GM11168 (cell line): ENCODE data around the gene THSD7A.

Source experiments
- in situ Hi-C: fragments of 300-500 bp; cut with MboI; formaldehyde crosslinking; loops from one replicate; pipeline ENCODE4 v1.12.0; 2022; ENCODE audit warnings: low sequenced_read_pairs; ENCODE audit not compliant: unreplicated experiment

The THSD7A gene

DNA sequence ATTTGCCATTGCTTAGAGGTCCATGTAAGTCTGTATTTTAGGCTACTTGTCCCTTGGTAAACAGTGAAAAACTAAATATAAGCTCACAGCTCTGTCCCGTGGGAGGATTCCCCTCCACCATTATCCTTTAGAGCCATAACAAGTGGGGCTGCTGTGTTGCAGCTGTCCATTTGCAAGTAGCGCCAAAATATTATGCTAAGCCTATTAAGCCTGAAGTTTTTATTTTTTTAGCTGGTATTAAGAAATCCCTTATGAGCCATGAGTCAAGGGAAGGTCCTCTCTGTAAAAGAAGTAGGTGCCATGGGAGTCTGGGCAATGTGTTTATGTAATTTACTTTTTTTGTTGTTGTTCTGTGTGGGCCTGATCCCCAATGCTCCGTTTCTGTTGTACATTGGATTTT, 183.9 kb downstream of the THSD7A start:
- in situ Hi-C loops = no loop called here

DNA sequence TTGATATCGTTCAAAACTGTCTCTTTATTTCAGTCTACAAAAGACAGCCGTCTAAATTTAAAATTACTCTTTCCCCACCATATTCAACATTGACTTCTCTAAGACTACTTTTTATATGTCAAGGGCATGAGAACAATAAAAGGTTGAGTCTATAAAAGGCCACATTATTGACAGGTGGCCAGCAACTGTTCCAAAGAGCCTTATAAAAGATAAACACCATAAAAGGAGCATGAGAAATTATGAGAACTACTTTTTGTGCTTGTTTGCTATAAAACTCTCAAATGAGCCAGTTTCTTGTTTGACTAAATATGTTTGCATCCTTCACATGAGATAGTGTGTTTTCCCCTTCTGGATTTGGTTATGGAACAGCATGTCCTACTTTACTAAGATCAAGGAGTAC, 189.2 kb downstream of the THSD7A start:
- in situ Hi-C loops = no loop called here

DNA sequence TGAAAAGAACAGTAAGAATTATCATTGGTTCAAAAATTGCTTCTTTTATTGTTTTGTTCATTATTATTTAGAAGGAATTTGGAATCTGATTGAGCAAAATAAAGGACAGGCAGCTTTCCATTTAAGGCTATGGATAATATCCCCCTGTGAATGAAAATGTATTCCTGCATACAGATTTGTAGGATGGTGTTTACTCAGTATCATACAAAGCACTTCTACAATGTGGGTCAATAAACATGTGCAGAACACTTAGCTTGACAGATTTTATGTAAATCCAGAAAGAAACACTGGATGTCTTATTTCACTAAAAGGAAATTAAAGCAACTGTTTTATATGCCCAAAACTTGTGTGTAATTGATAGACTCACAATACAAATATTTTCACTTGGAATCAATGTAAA, 189.7 kb downstream of the THSD7A start:
- in situ Hi-C loops = no loop called here

DNA sequence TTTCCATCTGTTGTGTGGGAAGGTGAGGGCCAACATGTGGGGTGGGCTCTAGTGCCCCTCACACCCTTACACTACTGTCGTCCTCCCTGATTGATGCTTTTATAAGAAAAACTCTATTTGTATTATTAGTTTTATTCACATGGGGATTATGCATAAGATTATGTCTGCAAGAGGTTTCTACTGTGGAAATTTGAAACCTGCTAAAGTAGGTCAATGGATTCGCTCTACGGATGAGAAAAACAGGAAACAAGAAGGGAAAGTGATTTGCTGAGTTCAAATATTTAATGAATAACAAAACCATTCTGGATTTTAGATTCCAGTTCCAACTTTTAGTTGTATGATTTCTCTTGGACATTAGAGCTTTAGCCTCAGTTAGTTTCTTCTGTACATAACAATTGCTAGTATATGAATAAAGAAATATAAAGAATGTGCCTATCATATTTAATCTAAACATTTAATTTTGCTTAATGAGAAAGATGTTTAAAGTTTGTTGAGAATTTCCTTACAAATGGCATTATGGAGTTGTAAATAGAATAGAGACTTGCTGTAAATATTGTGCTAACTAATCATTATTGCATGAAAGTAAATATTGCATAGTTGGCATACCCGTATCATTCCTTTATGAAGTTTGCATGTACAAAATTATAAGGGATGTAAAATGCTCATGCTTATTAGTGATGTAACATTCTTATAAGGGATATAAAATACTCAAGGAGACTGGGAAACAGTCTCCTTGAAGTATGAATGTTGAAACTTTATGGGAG, 193.8 kb downstream of the THSD7A start:
- in situ Hi-C loops = no loop called here

DNA sequence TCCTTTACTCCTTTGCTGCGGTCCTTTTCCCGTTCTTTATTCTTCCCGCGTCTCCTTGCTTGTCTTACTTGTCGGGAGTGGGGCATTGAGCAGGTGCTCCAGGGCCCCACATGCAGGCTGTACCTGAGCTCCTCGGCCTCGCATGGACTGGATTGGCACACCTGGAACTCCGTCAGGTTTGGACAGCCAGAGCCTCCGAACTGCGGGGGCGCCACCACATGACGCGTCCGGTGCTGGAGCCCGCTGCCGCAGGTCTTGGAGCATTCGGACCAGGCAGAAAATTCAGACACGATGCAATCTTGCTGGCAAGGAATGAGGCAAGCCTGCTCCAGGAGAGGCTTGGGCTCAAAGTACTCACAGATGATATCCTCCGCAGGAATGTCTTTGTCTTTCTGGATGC, 195.7 kb downstream of the THSD7A start:
- in situ Hi-C loops = no loop called here

GRCh38 chr7:11633310-11633709, 198.7 kb downstream of the THSD7A start:
- in situ Hi-C loops = no loop called here

- in situ Hi-C loops = no loop called here
Observed at GRCh38 chr7:11630355-11630754, 201.6 kb downstream of the THSD7A start.

GRCh38 chr7:11625669-11626068, 206.3 kb downstream of the THSD7A start:
- in situ Hi-C loops = no loop called here

DNA sequence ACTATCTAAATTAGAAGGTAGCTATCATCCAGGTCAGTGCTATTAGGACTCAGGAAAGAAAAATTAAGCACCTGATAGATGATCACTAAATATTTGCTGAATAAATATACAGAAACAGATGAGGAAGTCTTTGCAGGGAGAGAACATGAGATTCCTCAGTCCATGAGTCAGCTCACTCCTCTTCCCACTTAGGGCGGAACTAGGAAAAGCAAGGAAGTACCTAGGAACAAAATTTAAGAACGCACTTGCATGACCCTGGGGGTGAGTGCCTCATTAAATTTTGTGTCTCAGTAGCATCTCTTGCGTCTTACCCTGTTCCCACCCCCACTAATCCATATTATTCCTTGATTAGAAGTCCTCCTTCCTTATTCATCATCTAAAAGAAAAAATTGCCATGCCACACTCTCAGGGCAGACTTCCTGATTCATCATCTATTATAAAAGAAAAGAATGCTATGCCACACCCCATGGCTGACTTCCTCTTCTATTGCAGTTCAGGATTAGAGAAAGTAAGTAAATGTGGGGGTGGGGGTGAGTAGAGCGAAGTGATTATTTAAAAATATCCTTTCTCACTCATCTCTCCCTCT, 208.8 kb downstream of the THSD7A start:
- in situ Hi-C loops = no loop called here

DNA sequence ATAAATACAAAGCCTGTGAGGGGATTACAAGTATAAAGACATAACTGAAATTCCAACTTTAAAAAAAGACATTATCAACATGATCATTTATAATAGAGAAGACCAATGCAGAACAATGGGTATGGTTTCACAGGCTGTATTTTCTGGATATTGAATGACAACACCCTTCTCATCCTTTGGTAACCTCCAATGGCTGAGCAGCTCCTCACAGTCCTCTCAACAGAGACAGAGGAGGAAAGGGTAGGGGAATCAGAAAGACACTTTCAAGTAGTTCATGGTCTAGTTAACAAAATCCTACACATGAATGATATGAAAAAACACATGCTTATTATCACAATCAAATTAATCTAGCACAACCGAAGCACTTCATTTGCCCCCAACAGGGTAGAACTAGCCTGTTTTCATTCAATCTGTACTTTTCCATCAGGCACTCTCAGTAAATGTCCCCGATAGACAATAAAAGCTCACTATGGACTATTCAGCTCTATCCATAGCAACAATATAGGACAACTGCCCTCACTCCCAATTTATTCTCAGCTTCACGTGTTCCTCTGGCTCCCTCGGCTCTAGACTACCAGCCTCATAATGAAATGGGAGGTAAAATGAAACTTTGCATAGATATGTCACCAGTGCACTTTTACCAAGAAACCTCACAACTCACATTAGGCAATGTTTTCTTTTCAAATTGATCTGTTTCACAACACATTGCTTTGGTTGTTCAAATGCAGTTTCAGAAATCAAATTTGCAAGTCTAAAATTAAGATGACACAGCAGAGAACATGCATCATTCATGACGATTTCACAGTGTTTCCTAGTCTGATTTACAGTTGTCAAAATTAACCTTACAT, 211.4 kb downstream of the THSD7A start:
- in situ Hi-C loops = no loop called here

DNA sequence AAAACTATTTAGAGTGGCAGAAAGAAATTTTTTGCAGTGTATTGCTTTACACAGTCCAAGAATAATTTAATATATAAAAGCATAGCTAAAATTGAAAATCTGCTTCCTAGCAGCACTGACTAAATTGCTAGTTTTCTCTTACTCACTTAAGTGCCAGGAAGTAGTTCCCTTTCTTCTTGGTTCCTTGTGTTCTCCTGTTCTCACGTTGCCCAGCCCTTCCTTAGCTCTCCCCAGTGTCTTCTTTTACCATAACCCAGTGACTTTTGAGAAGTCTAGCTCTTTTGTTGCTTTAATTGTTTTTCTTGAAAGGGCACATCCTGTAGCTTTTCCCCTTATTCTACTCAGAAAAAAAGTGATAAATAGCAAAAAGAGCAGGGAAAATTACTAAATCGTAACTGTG, 215.5 kb downstream of the THSD7A start:
- in situ Hi-C loops = no loop called here

DNA sequence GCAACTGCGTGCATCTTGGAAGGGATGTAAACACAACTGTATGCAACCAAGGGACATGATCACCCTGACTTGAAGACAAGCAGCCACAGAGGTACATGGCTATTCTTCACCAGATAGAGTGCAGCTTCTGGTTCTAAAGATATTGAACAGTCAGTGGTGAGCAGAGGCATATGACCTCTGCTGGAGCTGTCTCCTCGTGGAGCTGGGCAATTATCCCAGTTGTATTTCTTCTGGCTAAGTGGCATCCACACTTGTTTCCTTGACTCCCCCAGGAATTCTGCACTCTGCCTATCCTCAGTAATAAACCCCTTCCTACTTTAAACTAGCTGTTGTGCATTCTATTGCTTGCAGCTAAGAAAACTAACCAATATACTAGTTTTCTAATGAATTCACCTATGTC, 216.8 kb downstream of the THSD7A start:
- in situ Hi-C loops = no loop called here

DNA sequence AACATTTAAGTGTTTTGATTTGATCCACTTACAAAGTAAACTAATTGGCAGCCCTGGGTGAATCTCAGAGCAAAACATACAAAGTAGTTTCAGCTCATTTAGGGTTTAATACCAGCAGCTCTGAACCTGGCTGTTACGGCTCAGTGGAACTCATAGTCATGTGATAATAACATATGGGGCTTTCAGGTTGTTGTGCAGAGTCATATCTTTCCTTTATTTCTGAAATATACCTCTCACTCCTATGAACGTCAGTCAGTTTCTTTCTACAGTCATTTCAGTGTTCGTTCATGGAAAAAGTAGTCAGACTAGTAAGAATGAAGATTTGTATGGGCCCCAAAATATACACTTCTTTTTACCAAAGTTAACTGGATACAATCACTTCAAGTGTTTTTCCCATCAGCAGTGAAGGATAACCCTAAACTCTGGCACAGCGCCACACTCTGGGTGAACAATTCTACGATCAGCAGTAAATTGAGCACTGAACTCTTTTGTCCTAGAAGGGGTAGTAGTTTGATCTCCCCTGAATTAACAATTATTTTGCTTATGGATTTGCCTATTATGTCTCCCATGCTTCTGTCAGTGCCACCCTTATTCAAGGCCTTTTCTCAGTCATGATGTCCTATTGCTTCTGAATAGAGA, 218.6 kb downstream of the THSD7A start:
- in situ Hi-C loops = no loop called here

- in situ Hi-C loops = no loop called here
Observed at GRCh38 chr7:11612737-11613136, 219.3 kb downstream of the THSD7A start.

GRCh38 chr7:11609096-11609670, 222.8 kb downstream of the THSD7A start:
- in situ Hi-C loops = no loop called here

DNA sequence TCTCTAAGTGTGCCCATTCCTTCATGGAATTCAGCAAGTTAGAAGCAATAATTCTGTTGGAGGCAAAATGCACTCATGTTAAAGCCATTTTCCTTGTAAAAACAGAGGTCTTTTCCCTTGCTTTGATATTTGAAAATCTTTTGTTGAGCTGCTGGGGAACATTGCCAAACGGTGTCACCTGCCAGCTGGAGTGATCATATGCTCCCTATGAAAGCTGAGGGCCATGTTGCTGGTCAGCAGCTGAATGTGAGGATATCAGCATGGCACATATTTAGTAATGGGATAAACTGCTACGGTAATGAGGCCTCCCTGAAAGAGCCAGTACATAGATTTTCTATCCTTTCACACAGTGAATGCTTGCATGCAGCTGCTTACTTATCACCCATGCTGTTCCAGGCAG, 224.3 kb downstream of the THSD7A start:
- in situ Hi-C loops = no loop called here

DNA sequence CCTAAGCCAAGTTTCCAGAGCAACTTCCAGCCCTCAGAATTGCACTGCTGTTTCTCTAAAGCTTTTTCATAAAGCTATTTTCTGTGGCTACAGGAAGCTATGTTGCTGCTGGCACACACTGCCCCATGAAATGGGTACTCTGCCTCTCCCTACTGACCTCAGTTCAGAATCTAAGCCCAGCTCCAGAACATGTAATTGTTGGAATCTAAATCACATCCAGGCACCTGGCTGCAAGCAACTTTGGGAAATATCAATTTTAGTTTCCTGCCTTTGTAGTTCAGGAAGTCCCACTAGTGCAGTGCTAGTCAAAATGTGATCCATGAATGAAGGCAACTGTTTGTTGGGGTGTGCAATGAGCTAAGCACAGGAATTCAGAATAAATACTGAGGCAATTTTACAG, 226.2 kb downstream of the THSD7A start:
- in situ Hi-C loops = no loop called here

GRCh38 chr7:11604505-11604904, 227.5 kb downstream of the THSD7A start:
- in situ Hi-C loops = no loop called here

DNA sequence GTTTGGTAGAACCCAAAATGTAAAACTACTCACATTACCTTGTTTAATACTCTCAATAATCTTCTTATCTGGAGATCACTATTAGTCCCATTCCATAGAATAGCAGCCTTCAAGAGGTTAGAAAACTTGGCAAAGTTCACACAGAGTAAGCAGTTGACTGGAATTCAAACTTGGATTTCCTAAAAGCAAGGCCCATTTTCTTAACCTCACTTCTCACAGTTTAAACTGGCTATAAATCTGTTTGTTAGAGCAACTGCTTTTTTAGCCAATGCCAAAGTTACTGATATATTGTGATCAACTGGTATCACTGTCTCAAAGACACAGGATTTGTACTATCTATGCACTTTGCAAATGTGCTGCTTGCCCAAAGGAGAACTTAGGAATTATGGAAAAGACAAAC, 230.2 kb downstream of the THSD7A start:
- in situ Hi-C loops = no loop called here

GRCh38 chr7:11593322-11593721, 238.7 kb downstream of the THSD7A start:
- in situ Hi-C loops = no loop called here
